ENCODE data around the gene PCDHGA12.
"Not testable (repeated sequence)": the region's sequence is repeated elsewhere in the genome, so short reads cannot be mapped to it uniquely, and the experiment has no call there.

The PCDHGA12 gene

DNA sequence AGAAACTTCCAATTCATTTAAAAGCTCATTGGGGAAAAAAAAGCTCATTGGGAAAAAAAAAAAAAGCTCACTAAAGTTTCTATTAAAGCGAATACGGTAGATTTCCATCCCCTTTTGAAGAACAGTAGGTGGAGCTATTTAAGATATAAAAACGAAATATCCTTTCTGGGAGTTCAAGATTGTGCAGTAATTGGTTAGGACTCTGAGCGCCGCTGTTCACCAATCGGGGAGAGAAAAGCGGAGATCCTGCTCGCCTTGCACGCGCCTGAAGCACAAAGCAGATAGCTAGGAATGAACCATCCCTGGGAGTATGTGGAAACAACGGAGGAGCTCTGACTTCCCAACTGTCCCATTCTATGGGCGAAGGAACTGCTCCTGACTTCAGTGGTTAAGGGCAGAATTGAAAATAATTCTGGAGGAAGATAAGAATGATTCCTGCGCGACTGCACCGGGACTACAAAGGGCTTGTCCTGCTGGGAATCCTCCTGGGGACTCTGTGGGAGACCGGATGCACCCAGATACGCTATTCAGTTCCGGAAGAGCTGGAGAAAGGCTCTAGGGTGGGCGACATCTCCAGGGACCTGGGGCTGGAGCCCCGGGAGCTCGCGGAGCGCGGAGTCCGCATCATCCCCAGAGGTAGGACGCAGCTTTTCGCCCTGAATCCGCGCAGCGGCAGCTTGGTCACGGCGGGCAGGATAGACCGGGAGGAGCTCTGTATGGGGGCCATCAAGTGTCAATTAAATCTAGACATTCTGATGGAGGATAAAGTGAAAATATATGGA is at the start of gene PCDHGA12:
Gene PCDHGA12 (plus strand): TSS at position 176 of the 782 bp plus-strand sequence. CDS start 253 bp downstream, at position 429.
- DNase-seq: no peak

DNA sequence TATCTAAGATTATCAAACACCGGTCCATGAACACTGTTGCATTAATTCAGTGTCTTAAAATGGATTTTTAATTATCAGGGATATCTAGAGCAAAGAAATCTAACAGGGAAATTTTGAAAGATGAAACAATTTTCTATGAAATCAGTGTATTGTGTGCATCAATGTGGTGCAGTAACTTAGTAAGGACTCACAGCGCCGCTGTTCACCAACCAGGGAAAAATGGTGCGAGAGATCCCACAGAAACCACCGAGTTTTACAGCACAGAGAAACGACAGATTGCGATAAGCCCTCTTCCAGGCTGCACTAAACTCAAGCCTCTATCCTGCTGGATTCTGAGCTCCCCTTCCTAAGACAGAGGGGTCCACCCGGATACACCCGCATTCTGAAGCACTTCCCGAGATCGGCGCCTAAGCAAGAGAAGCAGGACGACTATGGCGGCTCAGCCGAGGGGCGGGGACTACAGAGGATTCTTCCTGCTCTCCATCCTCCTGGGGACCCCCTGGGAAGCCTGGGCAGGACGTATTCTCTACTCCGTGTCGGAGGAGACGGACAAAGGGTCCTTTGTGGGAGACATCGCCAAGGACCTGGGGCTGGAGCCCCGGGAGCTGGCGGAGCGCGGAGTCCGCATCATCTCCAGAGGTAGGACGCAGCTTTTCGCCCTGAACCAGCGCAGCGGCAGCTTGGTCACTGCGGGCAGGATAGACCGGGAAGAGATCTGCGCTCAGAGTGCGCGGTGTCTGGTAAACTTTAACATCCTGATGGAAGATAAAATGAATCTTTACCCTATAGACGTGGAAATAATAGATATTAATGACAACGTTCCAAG is 47.6 kb upstream of the PCDHGA12 start, which contains the start of gene PCDHGA7:
Gene PCDHGA7 (plus strand): TSS at position 274 of the 826 bp plus-strand sequence. CDS start 158 bp downstream, at position 432.
- no peak for DNase-seq

DNA sequence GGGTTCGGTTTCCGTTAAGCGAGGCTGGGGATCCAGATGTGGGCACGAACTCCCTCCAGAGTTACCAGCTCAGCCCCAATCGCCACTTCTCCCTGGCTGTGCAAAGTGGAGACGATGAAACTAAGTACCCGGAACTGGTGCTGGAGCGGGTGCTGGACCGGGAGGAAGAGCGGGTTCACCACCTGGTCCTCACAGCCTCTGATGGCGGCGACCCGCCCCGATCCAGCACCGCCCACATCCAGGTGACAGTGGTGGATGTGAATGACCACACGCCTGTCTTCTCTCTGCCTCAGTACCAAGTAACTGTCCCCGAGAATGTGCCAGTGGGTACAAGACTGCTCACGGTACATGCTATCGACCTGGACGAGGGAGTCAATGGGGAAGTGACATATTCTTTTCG is 47.0 kb upstream of the PCDHGA12 start:
- DNase-seq: no peak

DNA sequence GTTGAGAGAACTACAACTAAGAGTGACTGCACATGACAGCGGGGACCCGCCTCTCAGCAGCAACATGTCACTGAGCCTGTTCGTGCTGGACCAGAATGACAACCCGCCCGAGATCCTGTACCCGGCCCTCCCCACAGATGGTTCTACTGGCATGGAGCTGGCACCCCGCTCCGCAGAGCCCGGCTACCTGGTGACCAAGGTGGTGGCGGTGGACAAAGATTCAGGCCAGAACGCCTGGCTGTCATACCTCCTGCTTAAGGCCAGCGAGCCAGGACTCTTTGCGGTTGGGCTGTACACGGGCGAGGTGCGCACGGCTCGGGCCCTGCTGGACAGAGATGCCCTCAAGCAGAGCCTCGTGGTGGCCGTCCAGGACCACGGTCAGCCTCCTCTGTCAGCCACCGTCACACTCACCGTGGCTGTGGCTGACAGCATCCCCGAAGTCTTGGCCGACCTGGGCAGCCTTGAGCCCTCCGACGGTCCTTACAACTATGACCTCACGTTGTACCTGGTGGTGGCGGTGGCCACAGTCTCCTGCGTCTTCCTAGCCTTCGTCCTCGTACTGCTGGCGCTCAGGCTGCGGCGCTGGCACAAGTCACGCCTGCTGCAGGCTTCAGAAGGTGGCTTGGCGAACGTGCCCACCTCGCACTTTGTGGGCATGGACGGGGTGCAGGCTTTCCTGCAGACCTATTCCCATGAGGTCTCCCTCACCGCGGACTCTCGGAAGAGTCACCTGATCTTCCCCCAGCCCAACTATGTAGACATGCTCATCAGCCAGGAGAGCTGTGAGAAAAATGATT is 45.6 kb upstream of the PCDHGA12 start:
- no peak for DNase-seq

DNA sequence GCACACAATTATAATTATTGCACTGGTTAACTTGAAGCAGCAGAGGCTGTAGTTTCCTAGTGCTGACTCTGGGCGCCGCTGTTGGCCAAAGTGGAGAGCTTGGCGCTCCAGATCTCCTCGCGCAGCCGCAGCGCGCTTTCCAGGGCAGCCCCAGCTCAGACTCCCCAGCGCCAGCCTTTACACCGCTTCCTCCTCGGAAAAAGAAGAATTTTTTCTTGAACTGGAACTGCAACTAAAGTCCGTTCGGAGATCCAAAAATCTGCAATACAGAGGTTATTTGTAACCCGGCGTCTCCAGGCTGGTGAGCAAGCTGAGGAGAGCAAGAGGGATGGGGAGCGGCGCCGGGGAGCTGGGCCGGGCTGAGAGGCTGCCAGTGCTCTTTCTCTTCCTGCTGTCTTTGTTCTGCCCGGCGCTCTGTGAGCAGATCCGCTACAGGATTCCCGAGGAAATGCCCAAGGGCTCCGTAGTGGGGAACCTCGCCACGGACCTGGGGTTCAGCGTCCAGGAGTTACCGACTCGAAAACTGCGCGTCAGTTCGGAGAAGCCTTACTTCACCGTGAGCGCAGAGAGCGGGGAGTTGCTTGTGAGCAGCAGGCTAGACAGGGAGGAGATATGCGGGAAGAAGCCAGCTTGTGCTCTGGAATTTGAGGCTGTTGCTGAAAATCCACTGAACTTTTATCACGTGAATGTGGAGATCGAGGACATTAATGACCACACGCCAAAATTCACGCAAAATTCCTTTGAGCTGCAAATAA is 42.6 kb upstream of the PCDHGA12 start, which contains the start of gene PCDHGB4:
Gene PCDHGB4 (plus strand): TSS at position 142 of the 755 bp plus-strand sequence. CDS start 187 bp downstream, at position 329.
- DNase-seq: not testable (repeated sequence)

DNA sequence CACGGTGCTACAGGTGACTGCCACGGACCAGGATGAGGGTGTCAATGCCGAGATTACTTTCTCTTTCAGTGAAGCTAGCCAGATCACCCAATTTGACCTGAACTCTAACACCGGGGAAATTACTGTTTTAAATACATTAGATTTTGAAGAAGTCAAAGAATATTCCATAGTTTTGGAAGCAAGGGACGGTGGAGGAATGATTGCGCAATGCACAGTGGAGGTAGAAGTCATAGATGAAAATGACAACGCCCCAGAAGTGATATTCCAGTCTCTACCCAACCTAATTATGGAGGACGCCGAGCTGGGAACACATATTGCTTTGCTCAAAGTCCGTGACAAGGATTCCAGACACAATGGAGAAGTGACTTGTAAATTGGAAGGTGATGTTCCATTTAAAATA is 41.6 kb upstream of the PCDHGA12 start:
- DNase-seq: no peak

DNA sequence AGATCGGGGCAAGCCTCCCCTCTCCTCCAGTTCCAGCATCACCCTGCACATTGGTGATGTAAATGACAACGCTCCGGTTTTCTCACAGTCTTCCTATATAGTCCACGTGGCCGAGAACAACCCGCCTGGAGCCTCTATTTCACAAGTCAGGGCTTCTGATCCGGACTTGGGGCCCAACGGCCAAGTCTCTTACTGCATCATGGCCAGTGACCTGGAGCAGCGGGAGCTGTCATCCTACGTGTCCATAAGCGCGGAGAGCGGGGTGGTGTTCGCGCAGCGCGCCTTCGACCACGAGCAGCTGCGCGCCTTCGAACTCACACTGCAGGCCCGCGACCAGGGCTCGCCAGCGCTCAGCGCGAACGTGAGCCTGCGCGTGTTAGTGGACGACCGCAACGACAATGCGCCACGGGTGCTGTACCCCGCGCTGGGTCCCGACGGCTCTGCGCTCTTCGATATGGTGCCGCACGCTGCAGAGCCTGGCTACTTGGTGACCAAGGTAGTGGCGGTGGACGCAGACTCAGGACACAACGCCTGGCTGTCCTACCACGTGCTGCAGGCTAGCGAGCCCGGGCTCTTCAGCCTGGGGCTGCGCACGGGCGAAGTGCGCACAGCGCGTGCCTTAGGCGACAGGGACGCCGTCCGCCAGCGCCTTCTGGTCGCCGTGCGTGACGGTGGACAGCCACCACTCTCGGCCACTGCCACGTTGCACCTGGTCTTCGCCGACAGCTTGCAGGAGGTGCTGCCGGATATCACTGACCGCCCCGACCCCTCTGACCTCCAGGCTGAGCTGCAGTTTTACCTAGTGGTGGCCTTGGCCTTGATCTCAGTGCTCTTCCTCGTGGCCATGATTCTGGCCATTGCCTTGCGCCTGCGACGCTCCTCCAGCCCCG is 40.9 kb upstream of the PCDHGA12 start:
- DNase-seq: no peak

DNA sequence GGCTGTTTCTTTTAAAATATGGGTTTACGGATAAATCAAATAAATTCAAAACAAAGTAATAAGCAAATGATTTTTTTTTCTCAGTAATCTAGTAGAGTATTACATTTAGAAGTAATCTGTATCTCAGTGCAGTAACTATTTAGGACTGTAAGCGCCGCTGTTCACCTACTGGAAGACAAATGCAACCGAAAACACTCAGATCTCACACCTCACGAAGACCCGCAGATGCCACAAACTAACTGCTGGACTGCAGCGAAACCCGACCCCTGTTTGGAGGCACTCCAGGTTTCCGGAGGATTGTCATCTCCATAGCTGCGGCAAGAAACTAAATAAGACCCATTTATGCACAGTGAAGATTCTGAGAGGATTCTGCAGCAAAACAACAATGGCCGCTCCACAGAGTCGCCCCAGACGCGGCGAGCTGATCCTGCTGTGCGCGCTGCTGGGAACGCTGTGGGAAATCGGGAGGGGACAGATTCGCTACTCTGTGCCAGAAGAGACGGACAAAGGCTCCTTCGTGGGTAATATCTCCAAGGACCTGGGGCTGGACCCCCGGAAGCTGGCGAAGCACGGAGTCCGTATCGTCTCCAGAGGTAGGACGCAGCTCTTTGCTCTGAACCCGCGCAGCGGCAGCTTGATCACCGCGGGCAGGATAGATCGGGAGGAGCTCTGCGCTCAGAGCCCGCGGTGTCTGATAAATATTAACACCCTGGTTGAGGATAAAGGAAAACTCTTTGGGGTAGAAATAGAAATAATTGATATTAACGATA is 37.7 kb upstream of the PCDHGA12 start, which contains the start of gene PCDHGA8:
Gene PCDHGA8 (plus strand): TSS at position 205 of the 770 bp plus-strand sequence. CDS start 181 bp downstream, at position 386.
- no peak for DNase-seq

DNA sequence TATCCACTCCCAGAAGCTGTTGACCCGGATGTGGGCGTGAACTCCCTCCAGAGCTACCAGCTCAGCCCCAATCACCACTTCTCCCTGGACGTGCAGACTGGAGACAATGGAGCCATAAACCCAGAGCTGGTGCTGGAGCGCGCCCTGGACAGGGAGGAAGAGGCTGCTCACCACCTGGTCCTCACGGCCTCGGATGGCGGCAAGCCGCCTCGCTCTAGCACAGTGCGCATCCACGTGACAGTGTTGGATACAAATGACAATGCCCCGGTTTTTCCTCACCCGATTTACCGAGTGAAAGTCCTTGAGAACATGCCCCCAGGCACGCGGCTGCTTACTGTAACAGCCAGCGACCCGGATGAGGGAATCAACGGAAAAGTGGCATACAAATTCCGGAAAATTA is 37.0 kb upstream of the PCDHGA12 start:
- no peak for DNase-seq

DNA sequence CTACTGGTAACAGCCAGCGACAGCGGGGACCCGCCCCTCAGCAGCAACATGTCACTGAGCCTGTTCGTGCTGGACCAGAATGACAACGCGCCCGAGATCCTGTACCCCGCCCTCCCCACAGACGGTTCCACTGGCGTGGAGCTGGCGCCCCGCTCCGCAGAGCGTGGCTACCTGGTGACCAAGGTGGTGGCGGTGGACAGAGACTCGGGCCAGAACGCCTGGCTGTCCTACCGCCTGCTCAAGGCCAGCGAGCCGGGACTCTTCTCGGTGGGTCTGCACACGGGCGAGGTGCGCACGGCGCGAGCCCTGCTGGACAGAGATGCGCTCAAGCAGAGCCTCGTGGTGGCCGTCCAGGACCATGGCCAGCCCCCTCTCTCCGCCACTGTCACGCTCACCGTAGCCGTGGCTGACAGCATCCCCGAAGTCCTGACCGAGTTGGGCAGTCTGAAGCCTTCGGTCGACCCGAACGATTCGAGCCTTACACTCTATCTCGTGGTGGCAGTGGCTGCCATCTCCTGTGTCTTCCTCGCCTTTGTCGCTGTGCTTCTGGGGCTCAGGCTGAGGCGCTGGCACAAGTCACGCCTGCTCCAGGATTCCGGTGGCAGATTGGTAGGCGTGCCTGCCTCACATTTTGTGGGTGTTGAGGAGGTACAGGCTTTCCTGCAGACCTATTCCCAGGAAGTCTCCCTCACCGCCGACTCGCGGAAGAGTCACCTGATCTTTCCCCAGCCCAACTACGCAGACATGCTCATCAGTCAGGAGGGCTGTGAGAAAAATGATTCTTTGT is 35.7 kb upstream of the PCDHGA12 start:
- DNase-seq: not testable (repeated sequence)

DNA sequence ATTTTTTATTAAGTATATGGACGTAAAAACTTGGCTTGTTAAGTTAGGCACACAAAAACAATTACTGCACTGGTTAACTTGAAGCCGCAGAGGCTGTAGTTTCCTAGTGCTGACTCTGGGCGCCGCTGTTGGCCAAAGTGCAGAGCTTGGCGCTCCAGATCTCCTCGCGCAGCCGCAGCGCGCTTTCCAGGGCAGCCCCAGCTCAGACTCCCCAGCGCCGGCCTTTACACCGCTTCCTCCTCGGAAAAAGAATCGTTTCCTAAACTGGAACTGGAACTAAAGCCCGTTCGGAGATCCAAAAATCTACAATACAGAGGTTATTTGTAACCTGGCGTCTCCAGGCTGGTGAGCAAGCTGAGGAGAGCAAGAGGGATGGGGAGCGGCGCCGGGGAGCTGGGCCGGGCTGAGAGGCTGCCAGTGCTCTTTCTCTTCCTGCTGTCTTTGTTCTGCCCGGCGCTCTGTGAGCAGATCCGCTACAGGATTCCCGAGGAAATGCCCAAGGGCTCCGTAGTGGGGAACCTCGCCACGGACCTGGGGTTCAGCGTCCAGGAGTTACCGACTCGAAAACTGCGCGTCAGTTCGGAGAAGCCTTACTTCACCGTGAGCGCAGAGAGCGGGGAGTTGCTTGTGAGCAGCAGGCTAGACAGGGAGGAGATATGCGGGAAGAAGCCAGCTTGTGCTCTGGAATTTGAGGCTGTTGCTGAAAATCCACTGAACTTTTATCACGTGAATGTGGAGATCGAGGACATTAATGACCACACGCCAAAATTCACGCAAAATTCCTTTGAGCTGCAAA is 32.4 kb upstream of the PCDHGA12 start, which contains the start of gene PCDHGB5:
Gene PCDHGB5 (plus strand): TSS at position 192 of the 796 bp plus-strand sequence. CDS start 181 bp downstream, at position 373.
- DNase-seq: not testable (repeated sequence)

DNA sequence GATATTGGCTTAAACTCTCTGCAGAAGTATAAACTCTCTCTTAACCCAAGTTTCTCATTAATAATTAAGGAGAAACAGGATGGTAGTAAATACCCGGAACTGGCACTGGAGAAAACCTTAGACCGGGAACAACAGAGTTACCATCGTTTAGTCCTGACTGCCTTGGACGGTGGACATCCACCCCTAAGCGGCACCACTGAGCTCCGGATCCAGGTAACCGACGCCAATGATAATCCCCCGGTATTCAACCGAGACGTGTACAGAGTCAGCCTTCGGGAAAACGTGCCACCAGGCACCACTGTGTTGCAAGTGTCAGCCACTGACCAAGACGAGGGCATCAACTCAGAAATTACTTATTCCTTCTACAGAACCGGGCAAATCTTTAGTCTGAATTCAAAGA is 31.7 kb upstream of the PCDHGA12 start:
- no peak for DNase-seq

DNA sequence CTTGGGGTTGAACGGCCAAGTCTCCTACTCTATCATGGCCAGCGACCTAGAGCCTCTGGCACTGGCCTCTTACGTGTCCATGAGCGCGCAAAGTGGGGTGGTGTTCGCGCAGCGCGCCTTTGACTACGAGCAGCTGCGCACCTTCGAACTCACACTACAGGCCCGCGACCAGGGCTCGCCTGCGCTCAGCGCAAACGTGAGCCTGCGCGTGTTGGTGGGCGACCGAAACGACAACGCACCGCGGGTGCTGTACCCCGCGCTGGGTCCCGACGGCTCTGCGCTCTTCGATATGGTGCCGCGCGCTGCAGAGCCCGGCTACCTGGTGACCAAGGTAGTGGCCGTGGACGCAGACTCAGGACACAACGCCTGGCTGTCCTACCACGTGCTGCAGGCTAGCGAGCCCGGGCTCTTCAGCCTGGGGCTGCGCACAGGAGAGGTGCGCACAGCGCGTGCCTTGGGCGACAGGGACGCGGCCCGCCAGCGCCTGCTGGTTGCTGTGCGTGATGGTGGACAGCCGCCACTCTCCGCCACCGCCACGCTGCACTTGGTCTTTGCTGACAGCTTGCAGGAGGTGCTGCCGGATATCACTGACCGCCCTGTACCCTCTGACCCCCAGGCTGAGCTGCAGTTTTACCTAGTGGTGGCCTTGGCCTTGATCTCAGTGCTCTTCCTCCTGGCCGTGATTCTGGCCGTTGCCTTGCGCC is 30.6 kb upstream of the PCDHGA12 start:
- no peak for DNase-seq

DNA sequence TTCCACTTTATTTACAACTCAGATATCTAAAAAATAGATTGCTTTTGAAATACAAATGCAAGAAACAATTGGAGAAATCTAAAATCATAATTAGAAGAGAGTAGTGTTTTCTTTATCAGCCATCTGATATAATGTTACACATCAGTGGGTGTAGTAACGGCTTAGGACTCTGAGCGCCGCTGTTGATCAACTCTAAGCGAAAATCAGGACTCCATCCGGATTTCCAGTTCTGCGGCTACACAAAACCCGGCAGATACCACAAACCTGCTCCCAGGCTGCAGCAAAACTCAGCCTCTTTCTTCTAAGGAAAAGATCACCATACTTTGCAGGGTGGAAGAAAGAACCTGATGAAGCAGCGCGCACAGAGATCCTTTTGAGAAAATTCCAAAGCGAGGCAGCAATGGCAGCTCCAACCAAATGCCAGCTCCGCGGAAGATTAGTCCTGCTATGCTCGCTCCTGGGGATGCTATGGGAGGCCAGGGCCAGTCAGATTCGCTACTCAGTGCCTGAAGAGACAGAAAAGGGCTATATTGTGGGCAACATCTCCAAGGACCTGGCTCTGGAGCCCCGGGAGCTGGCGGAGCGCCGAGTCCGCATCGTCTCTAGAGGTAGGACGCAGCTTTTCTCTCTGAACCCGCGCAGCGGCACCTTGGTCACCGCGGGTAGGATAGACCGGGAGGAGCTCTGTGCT is 27.6 kb upstream of the PCDHGA12 start, which contains the start of gene PCDHGA9:
Gene PCDHGA9 (plus strand): TSS at position 226 of the 691 bp plus-strand sequence. CDS start 175 bp downstream, at position 401.
- DNase-seq: no peak

DNA sequence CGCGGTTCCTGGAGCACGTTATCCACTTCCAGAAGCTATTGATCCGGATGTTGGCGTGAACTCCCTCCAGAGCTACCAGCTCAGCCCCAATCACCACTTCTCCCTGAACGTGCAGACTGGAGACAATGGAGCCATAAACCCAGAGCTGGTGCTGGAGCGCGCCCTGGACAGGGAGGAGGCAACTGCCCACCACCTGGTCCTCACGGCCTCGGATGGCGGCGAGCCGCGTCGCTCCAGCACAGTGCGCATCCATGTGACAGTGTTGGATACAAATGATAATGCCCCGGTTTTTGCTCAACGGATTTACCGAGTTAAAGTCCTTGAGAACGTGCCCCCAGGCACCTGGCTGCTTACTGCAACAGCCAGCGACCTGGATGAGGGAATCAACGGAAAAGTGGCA is 26.9 kb upstream of the PCDHGA12 start:
- no peak for DNase-seq

DNA sequence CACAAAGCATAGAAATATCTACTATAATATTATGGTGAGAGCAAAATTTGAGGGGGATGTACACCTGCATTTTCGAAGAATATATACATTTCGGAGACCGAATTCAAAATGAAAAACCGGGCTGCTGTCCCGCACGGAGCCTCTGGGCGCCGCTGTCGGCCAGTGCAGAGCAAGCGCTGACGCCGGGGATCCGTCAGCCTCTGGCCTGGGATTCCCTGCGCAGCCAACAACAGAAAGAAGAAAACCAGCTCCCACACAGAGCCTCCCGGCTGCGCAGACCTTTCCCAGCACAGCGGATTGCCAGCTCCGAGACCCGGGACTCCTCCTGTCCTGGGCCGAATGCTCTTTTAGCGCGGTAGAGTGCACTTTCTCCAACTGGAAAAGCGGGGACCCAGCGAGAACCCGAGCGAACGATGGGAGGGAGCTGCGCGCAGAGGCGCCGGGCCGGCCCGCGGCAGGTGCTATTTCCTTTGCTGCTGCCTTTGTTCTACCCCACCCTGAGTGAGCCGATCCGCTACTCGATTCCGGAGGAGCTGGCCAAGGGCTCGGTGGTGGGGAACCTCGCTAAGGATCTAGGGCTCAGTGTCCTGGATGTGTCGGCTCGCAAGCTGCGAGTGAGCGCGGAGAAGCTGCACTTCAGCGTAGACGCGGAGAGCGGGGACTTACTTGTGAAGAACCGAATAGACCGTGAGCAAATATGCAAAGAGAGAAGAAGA is 22.4 kb upstream of the PCDHGA12 start, which contains the start of gene PCDHGB6:
Gene PCDHGB6 (plus strand): TSS at position 232 of the 716 bp plus-strand sequence. CDS start 182 bp downstream, at position 414.
- DNase-seq: not testable (repeated sequence)

Data from NCI-H774 (cell line).